HUDEP-2 (cell line): Measurements from ENCODE around the gene SELENOF.

Experiments
- DNase-seq, 76 experiments: peaks; one replicate each; lab custom pipeline; 2025; ENCODE audit not compliant: unreplicated experiment in 76 of 76; lab: John Stamatoyannopoulos, UW

SELENOF gene

DNA sequence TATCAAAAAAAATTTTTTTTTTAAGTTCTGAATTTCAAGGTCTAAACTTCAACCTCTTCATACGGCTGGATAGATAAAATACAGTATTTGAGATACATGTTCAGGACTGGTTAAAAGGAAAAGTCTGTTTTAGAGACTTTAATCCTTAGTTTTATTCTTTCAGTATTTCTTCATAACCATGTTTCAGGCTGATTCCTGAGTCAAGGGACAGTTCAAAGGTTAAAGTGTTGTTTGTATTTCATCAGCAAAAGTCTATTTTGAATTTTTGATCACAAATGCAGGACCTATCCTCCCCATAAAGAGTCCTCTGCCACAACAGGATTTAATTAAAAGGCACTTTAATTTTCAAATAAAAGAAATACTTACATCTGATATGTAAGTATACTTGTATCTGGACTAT, 53.5 kb downstream of the SELENOF start:
- DNase-seq: no peak

DNA sequence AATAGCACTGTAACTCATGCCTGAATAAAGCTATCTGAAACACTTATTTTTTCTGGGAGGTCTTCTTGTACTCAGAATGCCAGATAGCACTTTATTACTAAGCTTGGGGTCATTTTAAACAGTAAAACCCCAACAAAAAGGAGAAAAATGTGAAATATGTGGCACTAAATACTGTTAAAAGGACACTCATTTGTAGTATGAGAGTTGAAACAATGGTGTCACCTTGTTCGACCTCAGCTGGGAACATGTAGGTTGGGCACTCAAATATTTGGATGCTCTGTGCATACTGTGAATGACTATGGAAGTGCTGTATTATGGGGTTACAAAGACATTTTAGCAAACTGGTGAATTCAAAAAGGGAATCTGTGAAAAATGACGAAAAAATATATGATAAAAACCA, 53.9 kb downstream of the SELENOF start:
- no peak for DNase-seq

DNA sequence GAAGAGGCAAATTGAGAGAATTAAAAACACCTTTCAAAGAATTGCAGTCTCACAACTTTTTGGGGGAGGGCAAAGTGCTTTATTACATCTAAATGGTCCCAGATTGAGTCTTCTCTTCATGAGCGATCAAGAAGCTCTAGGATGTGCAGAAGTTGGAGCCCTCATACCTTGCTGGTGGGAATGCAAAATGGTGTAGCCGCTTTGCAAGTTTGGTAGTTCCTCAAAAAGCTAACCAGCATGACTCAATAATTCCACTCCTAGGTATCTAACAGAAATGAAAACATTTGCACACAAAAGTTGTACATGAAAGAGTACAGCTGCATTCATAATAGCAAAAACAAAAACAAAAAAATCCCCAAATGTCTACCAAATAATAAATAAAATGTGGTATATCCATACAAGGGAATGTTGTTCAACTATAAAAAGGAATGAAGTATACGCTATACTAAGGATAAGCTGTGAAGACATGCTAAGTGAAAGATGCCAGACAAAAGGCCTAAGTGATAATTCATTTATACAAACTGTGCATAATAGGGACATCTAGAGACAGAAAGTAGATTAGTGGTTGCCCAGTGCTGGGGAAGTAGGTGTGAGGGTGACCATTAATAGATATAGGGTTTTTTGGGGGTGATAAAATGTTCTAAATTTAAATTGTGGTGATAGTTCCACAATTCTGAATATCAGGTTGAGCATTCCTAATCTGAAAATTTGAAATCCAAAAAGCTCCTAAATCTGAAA, 55.2 kb downstream of the SELENOF start:
- DNase-seq: no peak

DNA sequence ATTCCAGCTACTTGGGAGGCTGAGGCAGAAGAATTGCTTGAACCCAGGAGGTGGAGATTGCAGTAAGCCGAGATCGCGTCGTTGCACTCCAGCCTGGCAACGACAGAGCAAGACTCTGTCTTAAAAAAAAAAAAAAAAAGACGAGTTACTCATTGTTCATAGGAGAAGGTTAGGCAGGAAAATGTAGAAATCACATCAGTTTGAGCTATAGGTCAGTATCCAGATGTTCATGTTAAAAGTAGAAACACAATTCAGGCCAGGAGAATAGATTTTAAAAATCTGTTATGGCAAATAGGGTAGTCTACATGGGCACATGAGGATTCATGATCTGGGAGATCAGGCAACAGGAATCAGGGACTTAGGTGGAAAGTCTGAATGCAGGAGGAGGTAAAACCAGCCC, 57.7 kb downstream of the SELENOF start:
- DNase-seq: no peak

DNA sequence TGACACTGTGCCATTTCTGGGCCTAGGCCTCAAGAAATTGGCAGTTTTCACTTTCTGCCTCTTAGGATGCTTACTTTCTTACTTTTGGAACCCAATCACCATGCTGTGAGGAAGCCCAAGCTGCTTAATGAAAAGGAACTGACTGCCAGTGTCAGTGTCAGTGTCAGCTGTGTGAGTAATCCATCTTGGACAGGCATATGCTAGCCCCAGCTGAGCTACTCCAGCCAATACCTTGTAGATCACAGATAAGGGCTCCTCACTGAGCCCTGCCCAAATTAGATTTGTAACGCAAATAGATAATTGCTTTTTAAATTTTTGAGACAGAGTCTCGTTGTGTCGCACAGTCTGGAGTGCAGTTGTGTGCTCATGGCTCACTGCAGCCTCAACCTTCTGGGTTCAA, 59.6 kb downstream of the SELENOF start:
- DNase-seq: peak in 1 of 76 experiments; percentile 2

DNA sequence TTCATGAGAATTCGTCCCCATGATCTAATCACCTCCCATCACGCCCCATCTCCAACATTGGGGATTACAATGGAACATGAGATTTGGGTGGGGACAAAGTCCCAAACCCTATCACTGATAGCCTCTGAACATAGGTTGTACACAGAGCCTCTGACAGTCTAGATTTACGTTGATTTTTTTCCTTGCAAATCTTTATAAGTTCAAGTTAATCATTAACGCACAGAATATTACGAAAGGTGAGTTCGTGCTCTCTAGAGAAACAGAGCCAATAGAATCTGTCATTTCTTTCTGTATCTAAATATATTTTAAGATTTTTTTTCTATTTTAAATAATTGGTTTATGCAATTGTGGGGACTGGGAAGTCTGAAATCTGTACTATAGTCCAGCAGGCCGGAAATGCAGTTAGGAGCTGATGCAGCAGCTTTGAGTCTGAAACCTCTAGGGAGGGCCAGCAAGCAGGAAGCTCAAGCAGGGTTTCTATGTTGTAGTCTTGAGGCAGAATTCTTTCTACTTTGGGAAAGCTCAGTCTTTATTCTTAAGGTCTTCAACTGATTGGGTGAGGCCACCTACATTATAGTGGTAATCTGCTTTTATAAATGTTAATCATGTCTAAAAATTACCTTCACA, 61.0 kb downstream of the SELENOF start:
- no peak for DNase-seq

DNA sequence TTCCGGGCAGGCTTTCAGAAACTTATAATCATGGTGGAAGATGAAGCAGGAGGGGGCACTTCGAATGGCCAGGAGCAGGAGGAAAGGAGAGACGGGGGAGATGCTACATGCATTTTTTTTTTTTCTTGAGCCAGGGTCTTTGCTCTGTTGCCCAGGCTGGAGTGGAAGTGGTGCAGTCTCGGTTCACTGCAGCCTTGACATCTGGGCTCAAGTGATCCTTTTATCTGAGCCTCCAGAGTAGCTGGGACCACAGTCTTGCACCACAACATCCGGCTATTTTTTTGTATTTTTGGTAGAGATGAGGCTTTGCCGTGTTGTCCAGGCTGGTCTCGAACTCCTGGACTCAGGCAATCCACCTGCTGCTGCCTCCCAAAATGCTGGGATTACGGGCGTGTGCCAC, 61.6 kb downstream of the SELENOF start:
- no peak for DNase-seq

DNA sequence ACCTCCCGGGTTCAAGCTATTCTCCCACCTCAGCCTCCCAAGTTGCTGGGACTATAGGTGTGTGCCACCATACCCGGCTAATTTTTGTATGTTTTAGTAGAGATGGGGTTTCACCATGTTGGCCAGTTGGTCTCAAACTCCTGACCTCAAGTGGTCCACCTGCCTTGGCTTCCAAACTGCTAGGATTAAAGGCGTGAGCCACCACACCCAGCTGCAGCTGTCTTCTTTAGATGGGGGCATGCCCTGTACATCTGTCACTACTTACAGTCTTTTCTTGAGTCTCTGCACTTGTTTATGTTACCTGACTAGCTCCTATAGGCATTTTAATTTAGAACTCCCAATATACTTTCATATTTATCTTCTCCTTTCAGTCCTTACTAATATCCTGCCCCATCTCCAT, 64.2 kb downstream of the SELENOF start:
- no peak for DNase-seq

DNA sequence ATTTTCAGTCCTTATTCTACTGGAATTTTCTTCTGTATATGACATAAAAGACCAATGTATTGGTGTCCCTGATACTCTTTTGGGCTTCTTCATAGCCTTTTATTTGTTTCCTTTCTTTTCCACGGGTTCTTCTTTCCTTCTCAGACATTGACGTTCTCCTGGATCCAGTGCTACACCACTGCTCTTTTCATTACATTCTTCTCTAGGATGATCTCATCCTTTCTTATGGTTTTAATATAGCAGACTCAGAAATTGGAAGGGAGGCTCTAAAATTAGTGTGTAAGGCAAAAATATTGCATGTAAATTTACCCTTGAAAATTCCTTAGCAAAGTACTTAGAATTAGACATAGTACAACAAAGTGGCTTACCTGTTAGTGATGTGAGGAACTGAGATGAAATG, 65.3 kb downstream of the SELENOF start:
- no peak for DNase-seq

DNA sequence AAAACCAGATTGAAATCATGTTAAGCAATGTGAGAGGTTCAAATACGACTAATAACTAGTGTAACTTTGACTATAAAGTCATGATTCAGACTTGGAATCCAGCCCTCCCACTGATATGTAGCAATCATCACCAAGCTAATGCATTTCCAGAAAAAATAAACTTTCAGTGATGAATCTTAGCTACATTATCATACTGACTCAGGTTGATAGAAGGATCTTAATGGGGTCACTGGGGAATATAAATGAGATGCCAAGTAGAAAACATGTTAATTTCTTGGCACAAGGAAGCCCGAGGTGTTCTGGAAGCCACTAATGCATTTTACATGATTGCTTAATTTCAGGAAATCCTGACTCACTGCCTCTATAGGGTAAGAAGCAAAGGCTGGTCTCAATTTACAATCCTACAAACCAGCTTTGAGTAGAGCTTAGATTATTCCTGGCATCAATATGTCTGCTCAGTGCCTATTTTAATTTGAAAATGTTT, 67.7 kb downstream of the SELENOF start:
- no peak for DNase-seq

DNA sequence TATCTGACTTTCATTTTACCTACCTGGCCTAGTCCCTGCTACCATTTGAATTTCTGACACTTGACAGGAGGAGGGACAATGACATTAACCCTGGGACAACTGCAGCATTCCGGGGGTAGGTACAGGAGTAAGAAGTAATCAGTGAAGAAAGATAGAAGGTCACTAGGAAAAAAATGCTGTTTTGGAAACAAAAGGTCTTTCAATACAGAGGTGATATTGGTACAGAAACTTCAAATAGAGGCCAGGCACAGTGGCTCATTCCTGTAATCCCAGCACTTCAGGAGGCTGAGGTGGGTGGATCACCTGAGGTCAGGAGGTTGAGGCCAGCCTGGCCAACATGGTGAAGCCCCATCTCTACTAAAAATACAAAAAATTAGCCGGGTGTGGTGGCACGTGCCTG, 68.4 kb downstream of the SELENOF start:
- no peak for DNase-seq

DNA sequence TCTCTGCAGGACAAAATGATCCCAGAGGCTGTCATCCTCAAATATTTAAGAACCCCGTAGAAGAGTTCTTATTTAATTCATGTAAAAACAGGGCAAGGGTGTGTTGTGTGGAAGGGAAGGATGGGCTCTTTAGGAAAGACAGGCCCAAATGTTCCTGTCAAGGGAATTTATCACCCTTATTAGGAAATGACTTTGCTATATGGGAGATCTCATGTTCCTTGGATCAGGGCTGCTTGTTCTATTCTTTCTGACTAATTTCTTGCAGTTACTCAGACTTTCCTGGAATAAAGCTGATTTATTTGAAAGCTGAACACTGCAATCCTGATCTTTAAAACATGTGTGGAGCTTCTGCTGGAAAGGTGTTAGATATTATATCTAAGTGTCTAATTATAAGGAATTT, 72.8 kb downstream of the SELENOF start:
- no peak for DNase-seq

DNA sequence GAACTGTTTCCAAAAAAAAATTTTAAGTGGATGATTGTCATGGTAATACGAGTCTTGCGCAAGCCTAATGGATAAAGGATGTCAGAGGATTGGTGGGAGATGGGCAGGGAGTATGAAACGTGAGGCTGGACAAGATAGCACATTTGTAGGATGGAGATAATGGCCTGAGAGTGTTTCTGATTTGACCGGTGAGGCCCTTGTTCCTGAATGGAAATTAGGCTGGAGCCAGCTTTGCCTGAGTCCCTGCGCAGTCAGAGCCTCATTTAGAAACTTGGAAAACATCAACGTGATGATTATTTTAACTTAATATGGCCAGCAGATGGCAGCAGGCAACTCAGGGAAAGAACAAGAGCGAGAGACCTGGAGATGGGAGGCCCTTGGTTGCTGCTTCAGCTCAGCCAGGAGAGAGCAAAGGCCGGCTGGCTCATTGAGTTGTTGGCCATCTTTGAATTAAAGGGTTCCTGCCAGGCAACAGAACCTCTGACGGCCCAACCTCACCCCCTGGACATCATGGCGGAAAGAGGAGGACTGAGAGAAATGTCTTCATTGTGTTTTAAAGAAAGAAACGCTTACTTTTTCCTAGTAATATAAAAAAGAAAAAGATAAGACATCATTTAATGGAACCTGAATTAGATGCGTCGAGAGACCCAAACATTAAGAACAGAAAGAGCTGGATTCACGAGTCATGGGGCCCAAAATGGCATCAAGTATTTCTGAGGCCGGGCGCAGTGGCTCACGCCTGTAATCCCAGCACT, 80.3 kb downstream of the SELENOF start:
- DNase-seq: peak in 70 of 76 experiments; percentile 5 to 76 (median 43)

DNA sequence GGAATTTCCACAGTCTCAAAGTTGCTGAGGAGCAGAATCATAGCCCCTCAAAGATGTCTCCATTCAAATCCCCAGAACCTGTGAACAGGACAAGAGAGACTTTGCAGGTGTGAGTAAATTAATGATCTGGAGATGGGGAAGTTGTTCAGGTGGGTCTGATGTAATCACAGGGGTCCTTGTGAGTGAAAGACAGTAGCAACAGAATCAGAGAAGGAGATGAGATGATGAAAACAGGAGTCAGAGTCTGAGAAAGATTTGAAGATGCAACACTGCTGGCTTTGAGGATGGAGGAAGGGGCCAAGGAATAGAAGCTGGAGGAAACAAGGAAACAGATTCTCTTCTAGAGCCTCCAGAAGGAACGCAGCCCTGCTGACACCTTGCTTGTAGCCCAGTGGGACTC, 81.5 kb downstream of the SELENOF start:
- DNase-seq: no peak

DNA sequence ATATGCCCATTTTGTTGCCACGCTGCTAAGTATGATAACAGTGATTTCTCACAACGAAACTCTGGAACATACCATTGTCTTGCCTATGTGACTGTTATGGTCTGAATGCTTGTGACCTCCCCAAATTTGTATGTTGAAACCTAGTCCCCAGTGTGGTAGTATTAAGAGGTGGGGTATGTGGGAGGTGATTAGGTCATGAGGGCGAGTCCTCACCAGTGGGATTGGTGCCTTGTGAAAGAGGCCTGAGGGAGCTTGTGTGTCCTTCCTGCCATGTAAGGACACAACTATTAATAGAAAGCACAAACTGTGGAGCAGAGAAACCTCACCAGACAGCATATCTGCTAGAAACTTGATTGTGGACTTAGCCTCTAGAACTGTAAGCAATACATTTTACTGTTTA, 84.6 kb downstream of the SELENOF start:
- no peak for DNase-seq

DNA sequence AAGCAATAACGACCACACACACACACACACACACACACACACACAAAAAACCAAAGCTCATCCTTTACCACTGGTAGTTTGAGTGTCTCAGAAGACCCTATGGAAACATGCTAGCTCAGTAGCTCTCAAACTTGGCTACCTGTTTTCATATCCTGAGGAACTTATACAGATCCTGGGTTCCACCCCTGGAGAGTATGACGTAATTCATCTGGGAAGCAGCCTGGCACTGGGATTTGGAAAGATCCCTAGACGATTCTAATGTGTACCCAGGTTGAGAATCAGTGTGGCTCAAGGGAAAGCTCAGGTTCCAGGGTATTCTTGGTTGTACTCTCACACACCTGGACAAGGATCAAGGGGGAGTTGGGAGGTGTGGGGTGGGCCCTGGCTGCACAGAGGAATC, 85.9 kb downstream of the SELENOF start:
- no peak for DNase-seq

DNA sequence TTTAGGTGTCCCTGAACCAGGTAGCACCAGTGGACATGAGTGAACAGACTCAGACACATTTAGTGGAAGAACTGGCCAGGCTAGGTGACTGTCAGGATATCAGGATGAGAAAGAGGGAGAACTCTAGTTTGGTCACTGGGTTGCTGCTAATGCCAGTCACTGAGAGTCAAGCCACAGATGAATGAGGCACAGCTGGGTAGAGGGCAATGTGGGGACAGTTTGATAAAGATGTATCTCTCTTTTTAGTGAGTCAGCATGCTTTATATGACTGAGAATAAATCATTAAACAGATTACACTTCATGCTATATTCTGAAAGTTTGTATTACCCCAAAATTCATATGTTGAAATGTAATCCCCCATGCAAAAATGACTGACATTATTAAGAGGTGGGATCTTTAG, 87.1 kb downstream of the SELENOF start:
- no peak for DNase-seq

DNA sequence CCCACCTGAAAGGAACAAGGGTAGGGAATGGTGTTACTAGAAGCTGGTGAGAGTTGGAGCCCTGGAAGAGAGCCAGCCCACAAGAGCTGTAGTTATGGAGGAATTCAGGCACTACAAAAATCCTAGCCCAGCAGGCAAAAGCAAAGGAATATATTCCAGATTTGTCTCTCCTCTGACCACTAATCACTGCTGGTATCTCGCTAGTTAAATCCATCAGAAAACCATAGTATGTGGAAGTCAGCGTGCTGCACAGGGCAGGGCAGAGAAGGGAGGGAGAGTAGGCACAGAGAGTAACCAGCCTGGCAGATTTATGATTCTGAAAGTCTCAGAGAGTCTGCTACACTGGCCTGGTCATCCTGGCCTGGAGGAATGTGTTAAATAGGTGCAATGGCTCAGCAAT, 88.6 kb downstream of the SELENOF start:
- no peak for DNase-seq

DNA sequence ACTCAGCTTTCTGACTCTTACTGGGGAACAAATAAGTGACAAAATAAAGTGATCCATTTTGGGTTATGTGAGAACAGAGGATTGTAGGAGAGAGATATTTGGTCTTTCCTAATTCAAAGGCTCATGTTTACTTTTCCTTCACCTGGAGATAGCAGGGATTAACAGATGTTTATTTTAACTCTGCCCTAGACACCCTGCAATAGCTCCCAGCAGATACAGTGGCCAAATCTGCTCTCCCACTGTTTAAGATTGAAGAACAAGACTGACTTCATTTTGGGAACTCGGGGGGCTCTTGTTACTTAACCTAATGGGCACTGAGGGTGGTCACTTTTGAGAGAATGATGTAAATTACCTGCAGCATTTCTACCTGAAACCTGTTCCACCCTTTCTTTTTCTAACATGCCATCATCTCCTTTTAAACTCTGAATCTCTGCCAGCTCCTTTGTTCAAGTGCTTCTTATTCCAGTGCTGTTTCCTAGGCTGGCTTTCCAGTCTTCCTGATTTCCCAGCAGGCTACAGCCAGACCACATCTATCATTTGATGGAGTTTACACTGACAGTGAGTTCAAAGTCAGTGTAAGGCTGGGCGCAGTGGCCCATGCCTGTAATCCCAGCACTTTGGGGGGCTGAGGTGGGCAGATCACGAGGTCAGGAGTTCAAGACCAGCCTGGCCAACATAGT, 90.0 kb downstream of the SELENOF start:
- DNase-seq: no peak

DNA sequence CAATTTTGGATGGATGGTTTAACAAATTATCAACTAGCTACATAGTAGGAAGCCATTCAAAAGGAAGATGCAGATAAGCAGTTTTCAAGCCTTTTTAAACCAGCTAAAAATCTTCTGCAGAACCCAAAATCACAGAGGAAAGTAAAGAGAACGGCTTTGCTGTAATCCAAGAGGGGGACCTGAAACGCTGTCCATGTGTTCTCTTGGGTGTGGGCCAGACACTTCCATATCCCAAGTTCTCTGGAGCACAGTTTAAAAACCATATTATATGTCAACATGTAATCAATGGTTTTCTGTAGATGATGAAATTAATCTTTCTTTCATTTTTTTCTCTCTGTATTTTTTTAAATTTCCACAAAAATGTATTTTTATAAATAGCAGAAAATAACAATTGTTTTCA, 90.5 kb downstream of the SELENOF start:
- DNase-seq: no peak

DNA sequence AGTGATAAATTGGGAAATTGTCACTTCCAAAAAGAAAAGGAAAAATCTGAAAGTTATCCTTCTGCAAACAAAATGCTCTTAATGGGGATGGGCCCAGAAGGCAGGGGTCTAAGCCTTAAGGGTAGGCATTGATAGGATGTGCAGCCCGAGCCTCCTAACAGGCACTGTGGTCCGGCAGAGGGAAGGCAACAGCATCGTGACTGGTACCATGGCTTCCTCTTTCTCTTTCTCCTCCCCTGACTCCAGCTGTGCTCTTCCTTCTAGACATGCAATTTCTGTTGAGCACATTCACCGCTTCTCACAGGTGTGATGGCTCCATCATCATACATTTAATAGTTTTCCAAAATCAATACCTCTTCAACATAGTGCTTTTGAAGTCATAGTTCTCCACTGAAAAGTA, 91.5 kb downstream of the SELENOF start:
- no peak for DNase-seq
